RPMI7951 (cell line): ENCODE results near the gene CSTF3. TPM values are rescaled to one million over a fixed set of nuclear protein-coding genes. Genes with fewer than 3 reads are reported as not detected.

ENCODE experiments used
- DNase-seq: peaks from one replicate; pipeline ENCODE4 v3.0.0-alpha.2; 2012; ENCODE audit warnings: low read depth
- total RNA-seq: library from RNA; depleted of rRNA; stranded (reverse); fragments of >200 nt; shearing (Covaris generic); gene quantifications from 2 replicates; pipeline ENCODE4 v1.2.3, GENCODE V29; 2014; rRNA removed

Gene CSTF3
- total RNA-seq, 1 experiment from 2014 or later, result 27.5 TPM

DNA sequence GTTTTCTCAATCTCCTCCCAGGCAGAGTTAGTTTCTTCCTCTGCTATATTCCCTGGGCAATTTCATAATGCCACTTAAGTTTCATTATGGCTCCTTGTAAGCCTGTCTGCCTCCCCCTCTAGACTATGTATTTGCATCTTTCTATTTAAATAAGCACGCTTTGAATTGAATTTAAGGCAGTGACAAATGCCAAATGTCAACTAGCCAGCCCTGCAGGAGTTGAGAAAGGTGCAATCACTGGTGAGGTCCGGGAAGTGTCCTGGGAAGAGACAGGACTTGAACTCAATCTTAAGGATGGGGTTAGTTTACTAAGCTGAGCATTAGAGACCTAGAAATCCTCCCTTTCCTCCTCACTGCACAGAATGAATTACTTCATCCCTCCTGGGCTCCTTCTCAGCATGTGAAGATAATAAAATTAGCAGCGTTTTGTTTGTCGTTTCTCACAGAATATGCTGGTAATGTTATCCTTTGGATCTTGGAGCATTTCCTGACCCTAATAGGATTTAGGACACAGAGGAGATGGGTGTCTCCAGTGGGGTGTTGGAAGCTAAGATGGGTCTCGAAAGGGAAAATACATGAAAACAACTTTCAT is 120.3 kb downstream of the CSTF3 start:
- no peak for DNase-seq

DNA sequence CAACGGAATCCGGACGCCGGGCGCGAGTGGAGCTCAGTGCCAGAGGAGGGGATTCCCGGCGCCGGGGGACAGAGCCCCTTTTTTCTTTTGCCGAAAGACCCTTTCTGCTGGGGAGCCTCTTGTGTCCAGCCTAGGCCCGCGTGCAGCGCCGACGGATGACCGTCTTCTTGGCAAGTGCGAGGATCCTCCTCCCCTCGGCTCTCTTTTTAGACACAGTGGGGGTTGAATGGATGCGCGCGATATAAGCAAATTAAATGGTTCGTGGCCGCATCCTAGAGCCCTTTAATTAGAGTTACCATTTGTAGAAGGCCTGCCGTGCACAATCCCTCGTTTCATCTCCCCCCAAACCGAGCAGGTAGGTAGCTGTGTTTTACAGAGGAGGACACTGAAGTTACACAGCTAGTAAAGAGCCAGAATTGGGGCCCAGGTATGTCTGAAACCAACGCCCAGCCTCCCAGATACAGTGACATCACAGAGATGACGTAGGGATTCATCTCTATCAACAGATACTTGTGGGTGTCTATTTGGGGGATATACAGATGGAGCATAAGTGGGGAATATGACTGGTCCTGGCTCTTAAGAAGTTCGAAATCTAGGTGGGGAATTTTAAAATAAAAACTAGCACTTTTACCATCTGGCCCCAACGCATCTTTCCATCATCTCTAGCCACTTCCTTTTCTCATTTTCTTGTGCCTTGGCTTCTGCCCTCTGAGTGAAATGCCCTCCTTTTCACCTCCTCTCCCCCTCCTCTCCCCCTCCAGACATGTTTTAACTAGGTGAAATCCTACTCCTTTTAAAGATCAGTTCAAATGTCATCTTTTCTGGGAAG is 121.0 kb downstream of the CSTF3 start:
- peak; percentile 14 for DNase-seq

DNA sequence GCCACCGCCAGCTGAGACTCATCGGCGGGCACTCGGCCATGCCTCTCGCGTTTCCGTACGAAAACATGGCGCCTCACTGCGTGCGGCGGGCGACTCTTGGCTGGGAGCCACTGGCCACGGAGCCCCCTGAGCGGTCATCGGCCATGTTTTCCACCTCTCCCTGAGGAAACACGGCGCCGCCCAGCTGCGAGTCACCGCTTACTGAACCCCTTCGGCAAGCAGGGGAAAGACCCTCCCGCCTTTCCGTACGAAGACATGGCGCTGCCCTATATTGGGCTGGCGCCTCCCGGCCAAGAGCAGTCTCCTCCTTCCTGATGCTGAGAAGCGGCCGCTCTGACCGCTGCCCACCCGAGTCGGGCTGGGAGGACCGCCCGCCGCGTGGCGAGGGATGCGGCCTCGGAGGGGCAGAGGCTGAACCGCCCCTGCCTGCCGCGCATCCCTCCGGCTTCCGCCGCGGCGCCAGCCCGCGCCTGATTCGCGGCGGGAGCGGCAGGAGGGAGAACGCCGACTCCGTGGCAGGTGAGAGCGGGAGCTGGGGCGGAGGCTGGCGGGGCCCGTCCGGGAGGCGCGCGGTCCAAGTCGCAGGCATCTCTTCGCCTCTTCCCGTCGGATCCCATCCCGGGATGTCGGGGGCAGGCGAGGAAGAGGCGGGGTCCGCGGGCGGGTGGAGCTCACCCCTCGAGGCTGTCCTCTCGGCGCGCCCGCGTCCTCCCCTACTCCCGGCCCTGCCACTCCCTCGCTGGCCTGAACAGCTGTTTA is 121.8 kb downstream of the CSTF3 start, which contains the start of gene TCP11L1:
TSS of gene TCP11L1 (plus strand) at position 299 of the 759 bp plus-strand sequence. CDS start 4,202 bp downstream, outside the sequence.
- peak; percentile 86 for DNase-seq

DNA sequence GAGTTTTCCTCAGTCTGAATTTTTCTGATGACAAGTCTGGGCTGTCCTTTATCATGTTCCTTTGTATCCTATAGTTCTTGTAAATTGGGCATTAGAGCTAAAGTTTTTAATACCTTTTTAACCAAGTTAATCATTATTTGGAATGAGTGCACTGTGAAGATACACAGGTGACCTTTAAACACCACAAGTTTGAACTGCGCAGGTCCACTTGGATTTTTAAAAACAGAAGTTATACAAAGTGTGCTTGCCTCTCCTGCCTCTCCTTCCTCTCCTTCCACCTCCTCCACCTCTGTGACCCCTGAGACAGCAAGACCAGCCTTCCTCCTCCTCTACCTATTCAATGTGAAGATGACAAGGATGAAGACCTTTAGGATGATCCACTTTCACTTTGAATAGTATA is 126.3 kb downstream of the CSTF3 start:
- no peak for DNase-seq

Other genes starting within 250 kb of the CSTF3 start
- gene DEPDC7, start 145.6 kb downstream of the CSTF3 start, total RNA-seq, result 14.7 TPM in 2 replicates
- gene TCP11L1, start 121.9 kb downstream of the CSTF3 start, total RNA-seq, result 12.4 and 18.5 TPM in 2 replicates
- gene HIPK3, start 95.9 kb upstream of the CSTF3 start, total RNA-seq, result 30.5 and 32.0 TPM in 2 replicates
- gene KIAA1549L, start 214.6 kb upstream of the CSTF3 start, total RNA-seq, result 9.2 and 10.9 TPM in 2 replicates